Fibroblast of mammary gland (primary cell): ENCODE data around the gene RALGAPB.

ENCODE experiments used
- DNase-seq: peaks from one replicate; pipeline ENCODE4 v3.0.0-alpha.2; 2010; ENCODE audit warnings: low read depth
- H3K4me3 ChIP-seq: 2 replicates; pipeline ENCODE4 v1.5.1; 2011; ENCODE audit warnings: low read depth, mild to moderate bottlenecking, low read length, moderate library complexity; ENCODE audit not compliant: control insufficient read depth
- CTCF ChIP-seq: conservative IDR thresholded peaks from 2 replicates; pipeline ENCODE4 v1.5.1; 2011; ENCODE audit warnings: low read depth, low read length, inconsistent platforms; ENCODE audit not compliant: control insufficient read depth, insufficient read depth

The RALGAPB gene

GRCh38 chr20:38472513-38473366, at the start of gene RALGAPB:
RALGAPB (plus strand) TSS chr20:38472843; CDS start chr20:38488433, 15,590 bp downstream.
- H3K4me3 ChIP-seq = peak within 1 kb of the TSS; percentile 85
- peak; percentile 35 for TF ChIP-seq CTCF
- peak; percentile 96 for DNase-seq

GRCh38 chr20:38423541-38423940, 49.1 kb upstream of the RALGAPB start:
- no peak for TF ChIP-seq CTCF
- no peak overlapping the region for H3K4me3 ChIP-seq
- no peak for DNase-seq

- H3K4me3 ChIP-seq = no peak overlapping the region
- no peak for DNase-seq
- no peak for TF ChIP-seq CTCF
Measured at GRCh38 chr20:38424401-38424800, 48.2 kb upstream of the RALGAPB start.

GRCh38 chr20:38426006-38426897, 46.4 kb upstream of the RALGAPB start:
- no peak overlapping the region for H3K4me3 ChIP-seq
- DNase-seq = peak; percentile 97
- no peak for TF ChIP-seq CTCF

GRCh38 chr20:38427655-38428023, 45.0 kb upstream of the RALGAPB start:
- no peak overlapping the region for H3K4me3 ChIP-seq
- DNase-seq = no peak
- TF ChIP-seq CTCF = no peak

GRCh38 chr20:38428800-38429199, 43.8 kb upstream of the RALGAPB start:
- TF ChIP-seq CTCF = no peak
- H3K4me3 ChIP-seq = no peak overlapping the region
- no peak for DNase-seq
